ENCODE data around the gene ZC3H10.

The ZC3H10 gene

DNA sequence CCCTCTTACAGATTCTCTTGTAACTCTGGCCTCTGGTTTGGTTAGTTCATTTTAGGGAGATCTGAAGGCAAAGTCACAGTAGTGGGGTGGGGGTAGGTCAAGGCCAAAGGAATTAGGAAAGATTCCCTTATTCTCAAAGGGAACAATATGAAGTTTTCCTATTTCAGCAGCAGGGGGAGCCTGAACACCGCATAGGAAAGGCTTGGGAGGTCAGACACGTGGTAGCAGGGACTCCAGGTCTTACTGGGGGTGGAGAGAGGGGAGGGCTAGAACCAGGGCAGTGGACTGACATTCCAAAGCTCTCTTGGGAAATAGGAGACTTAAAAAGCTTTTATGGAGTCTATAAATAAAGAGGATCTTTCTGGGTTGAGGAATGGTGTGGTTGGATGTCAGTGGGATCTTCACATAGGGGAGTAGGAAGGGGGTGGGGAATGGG, 1.3 kb downstream of the ZC3H10 start:
- peak overlapping the region; percentile 86 for H3K4me3 ChIP-seq (ENCODE audit: low read length)
- TF ChIP-seq, protein P1, sequence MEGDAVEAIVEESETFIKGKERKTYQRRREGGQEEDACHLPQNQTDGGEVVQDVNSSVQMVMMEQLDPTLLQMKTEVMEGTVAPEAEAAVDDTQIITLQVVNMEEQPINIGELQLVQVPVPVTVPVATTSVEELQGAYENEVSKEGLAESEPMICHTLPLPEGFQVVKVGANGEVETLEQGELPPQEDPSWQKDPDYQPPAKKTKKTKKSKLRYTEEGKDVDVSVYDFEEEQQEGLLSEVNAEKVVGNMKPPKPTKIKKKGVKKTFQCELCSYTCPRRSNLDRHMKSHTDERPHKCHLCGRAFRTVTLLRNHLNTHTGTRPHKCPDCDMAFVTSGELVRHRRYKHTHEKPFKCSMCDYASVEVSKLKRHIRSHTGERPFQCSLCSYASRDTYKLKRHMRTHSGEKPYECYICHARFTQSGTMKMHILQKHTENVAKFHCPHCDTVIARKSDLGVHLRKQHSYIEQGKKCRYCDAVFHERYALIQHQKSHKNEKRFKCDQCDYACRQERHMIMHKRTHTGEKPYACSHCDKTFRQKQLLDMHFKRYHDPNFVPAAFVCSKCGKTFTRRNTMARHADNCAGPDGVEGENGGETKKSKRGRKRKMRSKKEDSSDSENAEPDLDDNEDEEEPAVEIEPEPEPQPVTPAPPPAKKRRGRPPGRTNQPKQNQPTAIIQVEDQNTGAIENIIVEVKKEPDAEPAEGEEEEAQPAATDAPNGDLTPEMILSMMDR (conservative IDR thresholded peaks at IDR 0.05; ENCODE audit: low read depth, low read length): peak; percentile 82
- peak; percentile 80 for DNase-seq (ENCODE audit: low read depth)

DNA sequence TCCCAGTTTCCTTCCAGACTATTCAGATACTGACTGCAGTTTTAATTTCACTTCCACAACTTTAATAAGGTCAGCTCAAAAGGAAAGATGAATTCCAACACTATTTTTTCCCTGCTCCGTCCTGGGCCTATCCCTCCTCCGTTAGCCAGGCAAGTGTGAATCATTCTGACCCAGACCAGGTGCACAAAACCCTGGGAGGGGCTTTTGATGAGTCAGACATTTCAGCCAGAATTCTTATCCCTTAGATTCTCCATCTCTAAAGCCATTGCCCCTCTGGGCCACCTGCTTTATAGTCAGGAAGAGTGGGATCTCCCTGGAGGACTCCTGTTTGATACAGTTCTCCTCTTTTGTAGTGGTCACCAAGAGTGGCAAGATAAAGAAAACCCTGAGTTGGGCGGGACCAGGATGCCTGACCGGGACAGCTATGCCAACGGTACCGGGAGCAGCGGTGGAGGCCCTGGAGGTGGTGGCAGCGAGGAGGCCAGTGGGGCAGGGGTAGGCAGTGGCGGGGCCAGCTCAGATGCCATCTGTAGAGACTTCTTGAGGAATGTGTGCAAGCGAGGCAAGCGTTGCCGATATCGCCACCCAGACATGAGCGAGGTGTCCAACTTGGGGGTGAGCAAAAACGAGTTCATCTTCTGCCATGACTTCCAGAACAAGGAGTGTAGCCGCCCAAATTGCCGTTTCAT, 2.2 kb downstream of the ZC3H10 start:
- DNase-seq (ENCODE audit: low read depth): no peak
- TF ChIP-seq, protein P1 (conservative IDR thresholded peaks at IDR 0.05; ENCODE audit: low read depth, low read length): no peak
- H3K4me3 ChIP-seq (ENCODE audit: low read length): no peak overlapping the region

DNA sequence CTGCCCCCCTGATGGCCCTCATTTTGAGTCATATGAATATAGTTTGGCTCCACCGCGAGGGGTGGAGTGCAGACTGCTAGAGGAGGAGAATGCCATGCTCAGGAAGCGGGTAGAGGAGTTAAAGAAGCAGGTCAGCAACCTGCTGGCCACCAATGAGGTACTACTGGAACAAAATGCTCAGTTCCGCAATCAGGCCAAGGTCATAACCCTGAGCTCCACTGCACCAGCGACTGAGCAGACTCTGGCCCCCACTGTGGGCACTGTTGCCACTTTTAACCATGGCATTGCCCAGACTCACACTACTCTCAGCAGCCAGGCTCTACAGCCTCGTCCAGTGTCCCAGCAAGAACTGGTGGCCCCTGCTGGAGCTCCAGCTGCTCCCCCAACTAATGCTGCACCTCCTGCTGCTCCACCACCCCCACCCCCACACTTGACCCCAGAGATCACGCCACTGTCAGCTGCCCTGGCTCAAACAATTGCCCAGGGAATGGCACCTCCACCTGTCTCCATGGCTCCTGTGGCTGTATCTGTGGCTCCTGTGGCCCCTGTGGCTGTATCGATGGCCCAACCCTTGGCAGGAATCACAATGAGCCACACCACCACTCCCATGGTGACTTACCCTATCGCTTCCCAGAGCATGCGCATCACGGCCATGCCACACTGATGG, 3.3 kb downstream of the ZC3H10 start:
- TF ChIP-seq, protein P1 (conservative IDR thresholded peaks at IDR 0.05; ENCODE audit: low read depth, low read length): no peak
- no peak overlapping the region for H3K4me3 ChIP-seq (ENCODE audit: low read length)
- DNase-seq (ENCODE audit: low read depth): no peak

GRCh38 chr12:56122637-56123036, 4.6 kb downstream of the ZC3H10 start:
- TF ChIP-seq, protein P1 (conservative IDR thresholded peaks at IDR 0.05; ENCODE audit: low read depth, low read length): no peak
- no peak for DNase-seq (ENCODE audit: low read depth)

DNA sequence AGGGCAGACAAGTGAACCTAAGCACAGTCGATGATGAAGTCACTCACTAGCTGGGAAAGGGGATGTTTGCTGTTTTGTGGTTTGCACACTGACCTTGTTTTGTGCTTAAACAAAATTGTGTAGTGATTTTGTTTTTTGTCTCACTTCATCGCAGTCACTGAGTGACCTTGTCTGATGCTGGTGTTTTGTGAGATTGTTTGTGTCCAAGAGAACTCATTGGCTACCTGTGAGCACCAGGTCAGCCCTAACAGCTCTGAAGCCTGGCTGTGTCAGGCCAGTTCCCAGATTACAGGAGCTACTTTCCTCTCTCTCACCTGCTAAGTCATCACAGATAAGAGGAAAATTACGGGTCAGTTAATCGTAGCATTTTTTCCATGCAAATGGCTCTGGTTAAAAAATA, 6.1 kb downstream of the ZC3H10 start:
- no peak overlapping the region for H3K4me3 ChIP-seq (ENCODE audit: low read length)
- DNase-seq (ENCODE audit: low read depth): no peak
- TF ChIP-seq, protein P1 (conservative IDR thresholded peaks at IDR 0.05; ENCODE audit: low read depth, low read length): no peak

More at GRCh38 chr12:56122637-56123036, 4.6 kb downstream of the ZC3H10 start:
- no peak overlapping the region for H3K4me3 ChIP-seq (ENCODE audit: low read length)

DNA sequence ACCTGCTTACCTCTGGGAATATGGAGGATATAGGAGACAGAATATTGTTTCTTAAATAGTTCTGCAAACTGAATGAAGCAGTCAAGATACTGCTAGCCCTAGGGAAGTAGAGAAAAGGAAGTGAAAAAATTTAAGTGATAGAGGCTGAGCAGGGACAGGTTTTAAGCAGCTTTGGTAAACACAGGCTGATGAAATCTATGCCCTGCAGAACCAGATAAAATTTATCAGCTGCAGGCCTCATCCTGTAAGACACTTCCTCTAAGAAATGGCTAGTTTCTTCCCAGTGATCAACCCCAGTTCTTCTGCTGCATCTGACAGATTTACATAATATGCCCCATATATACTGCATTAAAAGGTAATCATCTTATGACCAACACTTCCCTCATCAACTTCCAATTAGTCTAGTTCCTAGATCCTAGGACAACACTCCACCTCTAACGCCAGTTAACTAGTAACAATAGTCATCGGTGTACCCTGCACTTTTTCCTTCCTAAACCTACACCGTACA, 8.7 kb downstream of the ZC3H10 start:
- DNase-seq (ENCODE audit: low read depth): no peak
- TF ChIP-seq, protein P1 (conservative IDR thresholded peaks at IDR 0.05; ENCODE audit: low read depth, low read length): no peak
- no peak overlapping the region for H3K4me3 ChIP-seq (ENCODE audit: low read length)

All from retinal pigment epithelial cell (primary cell).